DMS 273 treated with DMSO at 0.1 percent for 48 hours (cell line): ENCODE measurements around the gene SCARF2.
"Not testable (repeated sequence)": the region's sequence is repeated elsewhere in the genome, so short reads cannot be mapped to it uniquely, and the experiment has no call there.

Source experiments
- DNase-seq: peaks from one replicate; lab custom pipeline; 2025; lab: John Stamatoyannopoulos, UW

The SCARF2 gene

GRCh38 chr22:20459862-20460261 is 22.2 kb upstream of the SCARF2 start:
- DNase-seq = no peak

- DNase-seq = no peak
These were observed 21.5 kb upstream of the SCARF2 start for GRCh38 chr22:20459152-20459542.

GRCh38 chr22:20458530-20459151 is 21.0 kb upstream of the SCARF2 start:
- no peak for DNase-seq

GRCh38 chr22:20457506-20458240 is 20.0 kb upstream of the SCARF2 start:
- DNase-seq = no peak

GRCh38 chr22:20456722-20457076 is 19.1 kb upstream of the SCARF2 start:
- DNase-seq = no peak

GRCh38 chr22:20456064-20456721 is 18.6 kb upstream of the SCARF2 start:
- DNase-seq = peak; percentile 29

GRCh38 chr22:20455709-20456063 is 18.1 kb upstream of the SCARF2 start:
- DNase-seq = no peak

- no peak for DNase-seq
These were observed 15.6 kb upstream of the SCARF2 start for GRCh38 chr22:20453222-20453621.

- no peak for DNase-seq
These were observed 14.3 kb upstream of the SCARF2 start for GRCh38 chr22:20451920-20452319.

GRCh38 chr22:20451129-20451778 is 13.6 kb upstream of the SCARF2 start:
- DNase-seq = not testable (repeated sequence)

GRCh38 chr22:20450551-20450906 is 12.9 kb upstream of the SCARF2 start:
- DNase-seq = no peak

- DNase-seq = no peak
These were observed 12.4 kb upstream of the SCARF2 start for GRCh38 chr22:20449819-20450550.

GRCh38 chr22:20448630-20449029 is 11.0 kb upstream of the SCARF2 start:
- no peak for DNase-seq

- no peak for DNase-seq
These were observed 8.9 kb upstream of the SCARF2 start for GRCh38 chr22:20446383-20446970.

GRCh38 chr22:20444325-20444724 is 6.7 kb upstream of the SCARF2 start:
- no peak for DNase-seq

- no peak for DNase-seq
These were observed 5.1 kb upstream of the SCARF2 start for GRCh38 chr22:20442485-20443284.

- no peak for DNase-seq
These were observed 4.2 kb upstream of the SCARF2 start for GRCh38 chr22:20441631-20442484.

- DNase-seq = no peak
These were observed 3.3 kb upstream of the SCARF2 start for GRCh38 chr22:20440637-20441591.
